ENCODE results near the gene PLD1. TPM values are rescaled to one million over a fixed set of nuclear protein-coding genes. Genes with fewer than 3 reads are reported as not detected.
"Not testable (repeated sequence)": the region's sequence is repeated elsewhere in the genome, so short reads cannot be mapped to it uniquely, and the experiment has no call there.

Gene PLD1
- total RNA-seq, 1 donor from 2014 or later: 29.1 TPM

DNA sequence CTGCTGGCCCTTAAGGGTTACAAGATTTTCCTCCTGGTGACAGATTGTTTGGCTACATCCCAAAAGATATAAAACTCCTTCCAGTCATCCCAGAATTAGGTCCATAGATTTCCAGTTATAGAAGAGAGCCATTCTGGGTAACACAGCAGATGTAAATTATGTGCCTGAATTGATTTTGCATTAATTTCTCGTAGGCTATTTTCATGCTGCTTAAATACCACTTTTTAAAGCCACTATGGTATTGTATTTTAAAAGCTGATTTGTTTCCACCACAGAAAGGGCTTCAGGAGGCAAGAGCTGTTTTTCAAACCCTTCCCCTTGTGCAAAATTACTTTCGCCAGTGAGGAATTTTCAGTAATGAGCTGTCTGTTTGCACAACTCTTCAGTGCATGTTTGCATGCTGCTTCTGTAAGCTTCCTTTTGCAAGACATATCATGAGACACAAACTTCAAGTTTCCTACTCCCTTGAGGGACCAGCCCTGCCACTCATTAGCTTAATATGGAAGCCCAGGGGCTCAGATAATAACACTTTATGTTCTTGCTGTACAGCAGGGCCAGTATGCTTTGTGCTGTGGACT is 244.7 kb downstream of the PLD1 start:
- no peak for TF ChIP-seq CTCF (IDR thresholded peaks at IDR 0.05; ENCODE audit: unreplicated experiment)
- DNase-seq (ENCODE audit: low spot score in 2 of 2, unreplicated experiment in 2 of 2): no peak
- H3K9me3 Mint-ChIP-seq: peaks cover 2% of the 10 kb centered on the region
- H3K36me3 Mint-ChIP-seq: no peaks in the 10 kb centered on the region
- no peak overlapping the region for H3K27ac Mint-ChIP-seq
- no peak overlapping the region for H3K4me3 Mint-ChIP-seq
- no peaks in the 10 kb centered on the region for H3K27me3 Mint-ChIP-seq (ENCODE audit: low read depth)
- H3K4me1 Mint-ChIP-seq: peaks cover 5% of the 10 kb centered on the region

- H3K36me3 Mint-ChIP-seq: no peaks in the 10 kb centered on the region
- H3K4me1 Mint-ChIP-seq: peaks cover 5% of the 10 kb centered on the region
- H3K4me3 Mint-ChIP-seq: no peak overlapping the region
- no peaks in the 10 kb centered on the region for H3K27me3 Mint-ChIP-seq (ENCODE audit: low read depth)
- DNase-seq (ENCODE audit: low spot score in 2 of 2, unreplicated experiment in 2 of 2): no peak
- H3K9me3 Mint-ChIP-seq: no peaks in the 10 kb centered on the region
- H3K27ac Mint-ChIP-seq: no peak overlapping the region
- TF ChIP-seq CTCF (IDR thresholded peaks at IDR 0.05; ENCODE audit: unreplicated experiment): no peak
Observed at GRCh38 chr3:171564748-171565480, 245.4 kb downstream of the PLD1 start.

GRCh38 chr3:171563298-171563697 is 247.0 kb downstream of the PLD1 start:
- Mint-ChIP-seq H3K4me1 (peaks cover 5% of the 10 kb centered on the region), H3K27ac (no peak overlapping the region)
- DNase-seq (ENCODE audit: low spot score in 2 of 2, unreplicated experiment in 2 of 2): no peak

DNA sequence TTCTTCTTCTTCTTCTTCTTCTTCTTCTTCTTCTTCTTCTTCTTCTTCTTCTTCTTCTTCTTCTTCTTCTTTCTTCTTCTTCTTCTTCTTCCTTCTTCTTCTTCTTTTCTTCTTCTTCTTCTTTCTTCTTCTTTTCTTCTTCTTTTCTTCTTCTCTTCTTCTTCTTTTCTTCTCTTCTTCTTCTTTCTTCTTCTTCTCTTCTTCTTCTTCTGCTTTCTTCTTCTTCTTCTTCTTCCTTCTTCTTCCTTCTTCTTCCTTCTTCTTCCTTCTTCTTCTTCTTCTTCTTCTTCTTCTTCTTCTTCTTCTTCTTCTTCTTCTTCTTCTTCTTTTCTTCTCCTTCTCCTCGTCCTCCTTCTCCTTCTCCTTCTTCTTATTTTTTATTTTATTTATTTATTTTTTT is 247.8 kb downstream of the PLD1 start:
- not testable (repeated sequence) for H3K4me3 Mint-ChIP-seq; DNase-seq (ENCODE audit: low spot score in 2 of 2, unreplicated experiment in 2 of 2); H3K27me3 Mint-ChIP-seq (ENCODE audit: low read depth); H3K27ac Mint-ChIP-seq; H3K9me3 Mint-ChIP-seq; H3K4me1 Mint-ChIP-seq; H3K36me3 Mint-ChIP-seq

More at GRCh38 chr3:171563298-171563697, 247.0 kb downstream of the PLD1 start:
- TF ChIP-seq CTCF (IDR thresholded peaks at IDR 0.05; ENCODE audit: unreplicated experiment): no peak
- Mint-ChIP-seq H3K9me3 (no peaks in the 10 kb centered on the region), H3K4me3 (no peak overlapping the region), H3K27me3 (ENCODE audit: low read depth) (no peaks in the 10 kb centered on the region), H3K36me3 (no peaks in the 10 kb centered on the region)

- Mint-ChIP-seq H3K4me1 (peaks cover 5% of the 10 kb centered on the region), H3K36me3 (no peaks in the 10 kb centered on the region), H3K4me3 (no peak overlapping the region), H3K27me3 (ENCODE audit: low read depth) (no peaks in the 10 kb centered on the region), H3K27ac (no peak overlapping the region), H3K9me3 (no peaks in the 10 kb centered on the region)
- TF ChIP-seq CTCF (IDR thresholded peaks at IDR 0.05; ENCODE audit: unreplicated experiment): no peak
- no peak for DNase-seq (ENCODE audit: low spot score in 2 of 2, unreplicated experiment in 2 of 2)
Observed at GRCh38 chr3:171561596-171562323, 248.5 kb downstream of the PLD1 start.

DNA sequence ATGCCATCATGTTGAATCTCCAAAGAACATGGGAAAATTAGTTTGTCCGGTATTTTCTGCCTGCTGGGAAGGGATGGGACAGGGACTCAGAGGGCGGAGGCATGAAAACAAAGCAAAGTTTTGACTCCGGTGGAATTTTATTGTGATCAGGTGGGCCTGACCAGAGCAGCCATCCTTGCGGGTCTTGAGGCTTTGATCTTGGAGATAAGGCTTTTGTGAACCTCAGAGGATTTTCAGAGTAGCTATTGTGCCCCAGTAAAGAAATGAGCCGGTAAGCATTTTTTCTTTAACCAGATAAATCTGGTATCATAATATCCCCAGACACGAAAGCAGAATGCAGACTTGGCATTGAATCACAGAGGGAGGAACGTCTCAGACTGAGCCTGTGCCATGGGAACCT is 250.7 kb downstream of the PLD1 start:
- Mint-ChIP-seq H3K4me1 (peaks cover 1% of the 10 kb centered on the region), H3K4me3 (no peak overlapping the region), H3K36me3 (no peaks in the 10 kb centered on the region), H3K27me3 (ENCODE audit: low read depth) (no peaks in the 10 kb centered on the region), H3K27ac (no peak overlapping the region), H3K9me3 (no peaks in the 10 kb centered on the region)
- no peak for TF ChIP-seq CTCF (IDR thresholded peaks at IDR 0.05; ENCODE audit: unreplicated experiment)
- DNase-seq (ENCODE audit: low spot score in 2 of 2, unreplicated experiment in 2 of 2): no peak

All from mesothelial cell of epicardium (in vitro differentiated cells).